IPS DF 19.7 (cell line): ENCODE data around the gene FYTTD1.

Experiments used
- DNase-seq: peaks from one replicate; pipeline ENCODE4 v3.0.0-alpha.2; 2013; ENCODE audit warnings: low read depth, low spot score

The FYTTD1 gene

DNA sequence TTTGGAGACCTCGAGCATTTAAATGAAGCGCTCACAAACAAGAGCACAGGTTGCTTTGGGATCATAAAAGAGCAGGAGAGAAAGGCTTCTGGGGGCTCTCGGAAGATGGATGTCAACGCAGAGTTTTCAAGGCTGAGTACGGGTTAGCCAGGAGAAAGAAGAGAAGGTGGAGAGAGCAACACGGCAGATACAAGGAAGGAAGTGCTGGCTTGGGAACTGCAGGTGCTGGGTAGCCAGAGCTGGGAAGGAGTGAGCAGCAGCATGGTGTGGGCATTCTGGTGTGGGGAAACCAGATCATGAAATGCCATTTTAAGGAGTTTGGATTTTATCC, 12.4 kb upstream of the FYTTD1 start:
- no peak for DNase-seq

DNA sequence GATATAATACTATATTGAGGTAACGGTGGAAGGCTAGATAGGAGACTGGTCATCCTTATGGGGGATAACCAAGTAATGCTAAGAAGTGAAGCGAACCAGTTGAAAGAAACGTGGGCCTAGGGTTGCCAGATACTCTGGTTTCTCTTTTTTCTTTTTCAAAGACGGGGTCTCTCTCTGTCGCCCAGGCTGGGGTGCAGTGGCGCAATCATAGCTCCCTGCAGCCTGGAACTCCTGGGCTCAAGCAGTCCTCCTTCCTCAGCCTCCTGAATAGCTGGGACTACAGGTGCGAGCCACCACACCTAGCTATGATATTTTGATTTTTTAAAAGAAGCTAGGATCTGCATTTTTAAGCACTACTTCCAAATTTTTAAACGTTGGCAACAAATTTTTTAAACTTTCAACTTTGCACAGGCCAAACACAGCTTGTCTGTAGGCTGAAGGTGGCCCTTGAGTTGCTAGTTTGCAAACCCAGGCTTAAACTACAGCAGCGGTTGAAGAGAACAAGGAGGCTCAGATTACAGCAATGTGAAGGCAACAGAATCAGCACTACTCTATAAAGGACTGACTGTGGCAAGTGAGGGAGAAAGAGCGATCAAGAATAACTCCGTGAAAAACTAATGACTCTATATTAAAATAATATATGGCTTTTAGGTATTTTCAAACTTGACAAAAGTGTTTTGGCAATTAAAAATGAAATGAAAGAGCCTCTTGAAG, 11.8 kb upstream of the FYTTD1 start:
- no peak for DNase-seq

- DNase-seq: no peak
Observed at GRCh38 chr3:197742787-197743186, 6.9 kb upstream of the FYTTD1 start.

GRCh38 chr3:197746209-197746608, 3.5 kb upstream of the FYTTD1 start:
- DNase-seq: no peak

- no peak for DNase-seq
Observed at GRCh38 chr3:197746801-197747237, 2.9 kb upstream of the FYTTD1 start.

DNA sequence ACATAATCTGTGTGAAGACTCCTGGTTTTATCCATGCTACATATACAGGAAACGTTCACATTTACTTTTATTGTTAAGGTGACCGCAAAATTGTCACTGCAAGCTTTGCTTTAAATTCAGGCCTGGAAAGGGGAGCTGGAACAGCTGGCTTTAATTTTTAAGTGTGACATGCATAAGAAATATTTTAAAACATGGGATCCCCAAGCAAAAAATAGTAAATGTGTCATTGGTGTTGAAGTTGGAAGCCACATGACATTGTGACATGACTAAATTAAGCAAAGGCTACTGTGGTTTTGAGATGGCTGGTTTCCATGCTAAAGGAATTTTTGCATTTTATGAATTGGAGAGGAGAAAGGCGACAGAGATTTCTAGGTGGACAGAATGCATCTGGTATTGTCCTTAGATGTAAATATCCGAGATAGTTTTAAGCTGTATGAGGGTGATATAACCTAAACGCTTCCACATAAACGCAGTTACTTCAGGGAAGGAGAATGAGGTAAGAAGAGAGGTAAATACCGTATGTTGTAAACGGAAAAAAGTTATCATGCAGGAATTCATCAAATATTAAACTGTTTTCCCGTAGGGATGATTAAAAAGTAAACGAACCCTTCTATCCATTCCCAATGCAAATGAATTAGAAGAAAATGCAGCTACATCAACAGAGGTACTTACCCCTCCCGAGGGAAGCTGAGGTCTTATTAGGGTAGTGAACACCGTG, 927 bp upstream of the FYTTD1 start:
- no peak for DNase-seq

- DNase-seq: no peak
Observed at GRCh38 chr3:197749315-197749600, 425 bp upstream of the FYTTD1 start.

GRCh38 chr3:197750396-197750831, 731 bp downstream of the FYTTD1 start:
- DNase-seq: no peak

DNA sequence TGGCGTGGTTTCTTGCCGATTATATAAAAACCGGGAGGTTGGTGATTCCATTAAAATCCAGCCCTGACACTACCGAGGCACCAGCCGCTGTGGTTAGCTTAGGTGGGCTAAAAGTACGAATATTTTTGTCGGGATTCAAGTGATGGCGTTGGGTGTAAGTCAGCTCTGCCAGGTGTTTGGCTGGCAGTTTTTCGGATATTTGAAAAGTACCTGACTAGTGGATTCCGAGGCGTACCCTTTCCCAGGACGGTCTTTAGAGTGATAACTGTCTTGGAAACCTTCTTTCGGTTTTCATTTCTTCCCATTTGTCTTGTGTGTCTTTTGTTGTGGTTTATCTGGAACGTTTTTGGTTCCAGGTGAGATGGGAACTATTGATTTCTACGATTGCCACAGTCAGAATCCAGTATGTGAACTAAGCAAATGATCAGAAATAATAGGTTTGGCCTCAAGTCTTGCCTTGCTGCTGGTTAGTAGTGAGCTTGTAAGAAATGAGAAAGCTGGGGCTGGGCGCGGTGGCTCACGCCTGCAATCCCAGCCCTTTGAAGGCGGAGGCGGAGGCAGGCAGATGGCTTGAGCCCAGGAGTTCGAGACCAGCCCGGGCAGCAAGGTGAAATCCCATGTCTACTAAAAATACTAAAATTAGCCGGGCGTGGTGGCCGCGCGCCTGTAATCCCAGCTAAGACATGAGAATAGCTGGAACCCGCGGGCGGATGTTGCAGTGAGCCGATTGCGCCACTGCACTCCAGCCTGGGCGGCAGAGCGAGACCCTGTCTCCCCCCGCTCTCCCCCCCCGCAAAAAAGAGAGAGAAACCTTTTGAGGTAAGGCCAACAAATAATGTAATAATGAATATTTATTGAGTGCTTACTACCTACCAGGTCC, 1.4 kb downstream of the FYTTD1 start:
- no peak for DNase-seq

DNA sequence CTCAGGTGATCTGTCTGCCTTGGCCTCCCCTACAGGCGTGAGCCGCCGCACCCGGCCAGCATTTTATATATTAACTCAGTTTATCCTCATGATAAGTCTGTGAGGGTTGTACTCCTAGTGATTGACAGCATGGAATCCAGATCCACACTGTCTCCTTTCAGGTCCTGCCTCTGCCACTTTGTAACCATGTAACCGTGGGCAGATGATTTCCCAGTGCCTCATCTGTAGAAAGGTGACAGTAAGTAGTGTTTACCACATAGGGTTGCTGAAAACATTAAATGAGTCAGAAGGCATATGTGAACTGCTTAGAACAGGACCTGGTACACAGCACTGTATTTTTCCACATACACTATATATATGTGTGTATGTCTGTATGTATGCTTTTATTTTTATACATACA, 2.4 kb downstream of the FYTTD1 start:
- no peak for DNase-seq

GRCh38 chr3:197753263-197753662, 3.6 kb downstream of the FYTTD1 start:
- DNase-seq: no peak

DNA sequence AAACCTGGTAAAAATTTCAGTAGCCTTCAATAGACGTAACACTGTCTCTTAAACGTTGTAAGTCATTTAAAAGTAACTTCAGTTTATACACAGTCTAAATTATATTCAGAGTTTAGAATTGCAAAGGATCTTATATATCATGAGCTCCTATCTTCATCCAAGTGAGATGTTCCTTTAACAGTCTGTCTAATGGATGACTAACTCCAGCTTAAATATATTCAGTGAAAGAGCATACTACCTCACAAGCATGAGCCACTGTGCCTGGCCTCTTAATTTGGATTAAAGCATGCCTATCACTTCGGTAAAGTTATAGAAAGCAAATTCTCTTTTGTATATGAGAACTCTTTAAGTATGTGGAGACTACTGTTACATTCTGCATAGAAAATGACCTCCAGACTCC, 7.0 kb downstream of the FYTTD1 start:
- DNase-seq: no peak

GRCh38 chr3:197758512-197758911, 8.8 kb downstream of the FYTTD1 start:
- no peak for DNase-seq

DNA sequence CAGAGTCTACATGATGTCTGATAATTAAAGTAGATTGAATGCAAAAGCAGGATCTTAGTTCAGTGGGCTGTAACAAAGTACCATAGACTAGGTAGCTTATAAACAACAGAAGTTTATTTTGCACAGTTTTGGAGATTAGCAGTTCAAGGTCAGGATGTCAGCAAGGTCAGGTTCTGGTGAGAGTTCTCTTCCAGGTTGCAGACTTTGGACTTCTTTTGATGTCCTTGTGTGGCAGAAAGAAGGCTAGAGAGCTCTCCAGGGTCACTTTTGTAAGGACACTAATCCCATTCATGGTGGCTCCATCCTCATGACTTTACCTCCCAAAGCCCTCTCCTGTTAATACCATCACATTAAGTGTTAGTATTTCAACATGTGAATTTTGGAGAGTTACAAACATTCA, 12.1 kb downstream of the FYTTD1 start:
- no peak for DNase-seq

DNA sequence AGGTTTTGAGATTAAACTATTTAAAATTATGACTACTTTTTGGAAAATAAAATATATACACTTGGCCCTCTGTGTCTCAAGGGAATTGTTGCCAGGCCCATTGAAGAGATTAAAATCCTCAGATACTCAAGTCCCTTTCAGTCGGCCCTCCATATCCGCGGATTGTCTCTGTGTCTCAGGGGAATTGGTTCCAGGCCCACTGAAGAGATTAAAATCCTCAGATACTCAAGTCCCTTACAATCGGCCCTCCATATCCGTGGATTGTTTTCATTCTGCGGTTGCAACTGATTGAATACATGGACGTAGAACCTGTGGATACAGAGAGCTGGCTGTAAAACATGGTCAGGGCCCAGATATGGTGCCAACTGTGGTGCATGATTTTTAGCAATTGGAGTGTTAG, 25.6 kb downstream of the FYTTD1 start:
- no peak for DNase-seq

- DNase-seq: no peak
Observed at GRCh38 chr3:197782230-197782629, 32.5 kb downstream of the FYTTD1 start.

DNA sequence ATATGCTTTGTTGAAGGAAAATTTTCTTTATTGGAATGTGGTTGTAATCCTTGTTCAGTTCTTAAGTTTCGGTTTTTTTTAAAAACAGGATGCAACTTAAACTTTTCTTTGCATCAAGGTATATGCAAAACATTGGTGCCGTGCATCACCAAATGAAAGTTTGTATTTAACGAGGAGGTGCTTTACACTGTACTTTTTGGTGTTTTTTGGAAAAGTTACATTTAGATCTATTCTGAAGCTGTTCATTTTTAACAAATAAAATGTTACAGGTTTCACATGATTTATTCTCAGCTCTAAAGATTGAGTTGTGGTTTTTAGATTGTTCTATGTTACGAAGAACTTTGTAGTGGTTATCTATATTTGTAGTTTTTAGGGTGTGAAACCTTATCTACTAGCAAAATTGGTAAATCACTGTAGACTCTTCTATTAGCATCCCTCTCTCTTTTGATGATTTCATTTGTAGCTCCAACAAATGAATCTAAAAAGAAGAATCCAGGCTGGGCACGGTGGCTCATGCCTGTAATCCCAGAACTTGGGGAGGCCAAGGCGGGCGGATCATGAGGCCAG, 34.4 kb downstream of the FYTTD1 start:
- no peak for DNase-seq

DNA sequence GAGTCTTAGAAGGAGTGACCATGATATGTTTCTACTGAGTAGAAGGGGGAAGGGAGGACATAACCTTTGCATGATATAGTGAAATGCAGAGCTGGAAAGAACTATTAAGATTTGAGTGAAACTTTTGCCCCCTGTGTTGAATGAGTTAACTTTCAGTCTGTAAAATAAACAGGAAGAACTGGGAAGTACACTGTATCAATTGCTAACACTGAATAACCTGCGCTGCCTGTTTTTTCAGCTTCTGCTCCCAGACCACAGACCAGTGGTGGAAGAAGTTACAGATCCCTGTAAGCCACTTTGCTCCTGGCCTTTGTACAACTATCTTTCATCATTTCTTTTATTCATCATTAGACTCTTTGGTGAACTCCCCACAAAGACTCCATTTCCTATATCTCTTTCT, 37.7 kb downstream of the FYTTD1 start:
- no peak for DNase-seq

- no peak for DNase-seq
Observed at GRCh38 chr3:197789309-197789708, 39.6 kb downstream of the FYTTD1 start.

DNA sequence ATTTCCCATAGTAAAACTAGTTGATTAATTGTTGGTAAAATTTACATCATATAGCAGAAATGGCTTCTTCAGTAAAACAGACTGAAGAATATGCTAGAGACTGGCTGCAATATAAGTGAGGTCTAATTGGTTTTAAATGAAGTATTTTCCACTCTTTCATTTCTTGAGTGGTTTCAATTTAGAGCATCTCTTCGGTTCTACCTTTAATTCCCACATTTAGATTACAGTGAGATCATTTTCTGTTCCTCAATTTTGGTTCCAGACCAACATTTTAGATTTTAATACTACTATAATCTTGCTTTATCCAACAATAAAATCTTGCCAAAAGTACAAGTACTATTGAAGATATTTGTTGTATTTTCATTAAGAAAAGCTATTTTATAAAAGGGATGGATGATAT, 40.4 kb downstream of the FYTTD1 start:
- DNase-seq: no peak

DNA sequence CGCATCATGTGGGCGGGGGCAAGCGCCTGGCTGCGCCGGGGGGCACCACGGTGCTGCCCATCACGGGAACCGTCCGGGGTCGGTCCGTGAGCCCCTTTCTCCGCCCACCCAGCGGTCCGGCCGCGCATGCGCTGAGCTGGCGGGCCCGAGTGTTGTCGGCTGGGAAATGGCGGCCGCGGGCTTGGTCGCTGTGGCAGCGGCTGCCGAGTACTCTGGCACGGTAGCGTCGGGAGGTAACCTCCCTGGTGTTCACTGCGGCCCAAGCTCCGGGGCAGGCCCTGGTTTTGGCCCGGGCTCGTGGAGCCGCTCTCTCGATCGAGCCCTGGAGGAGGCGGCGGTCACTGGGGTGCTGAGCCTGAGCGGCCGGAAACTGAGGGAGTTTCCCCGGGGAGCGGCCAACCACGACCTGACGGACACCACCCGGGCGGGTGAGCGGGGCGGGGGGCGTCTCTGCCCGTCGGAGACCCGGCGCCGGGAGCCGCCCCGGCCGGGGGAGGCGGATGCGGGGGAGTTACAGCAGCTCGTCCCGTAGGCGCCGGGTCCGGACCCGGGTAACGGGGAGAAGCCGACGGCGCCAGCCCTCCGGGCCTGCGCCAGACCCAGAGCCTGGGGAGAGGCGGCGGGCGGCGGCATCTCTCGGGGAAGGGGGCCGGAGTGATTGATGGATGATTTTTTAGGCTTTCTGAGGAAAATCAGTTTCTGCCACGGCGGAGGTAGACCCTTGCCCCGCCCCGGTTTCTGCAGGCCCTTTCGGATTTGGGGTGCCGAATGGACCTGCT, 41.6 kb downstream of the FYTTD1 start, which contains the start of gene LRCH3:
TSS of gene LRCH3 (plus strand) at position 142 of the 779 bp plus-strand sequence. CDS start at position 167, 25 bp downstream.
- DNase-seq: peak; percentile 33
